Testis (tissue), 2 donors: ENCODE data around the gene PROSER3.

Source experiments
- CTCF ChIP-seq, 3 experiments: fragments of 450-650 bp in 2 of 3; fragments of 200-600 bp in 1 of 3; sonication (generic) in 1 of 3; IDR thresholded peaks; one replicate each; pipeline ENCODE4 v1.5.1; 2016 to 2019; ENCODE audit warnings: antibody characterized with exemption in 3 of 3, mild to moderate bottlenecking in 2 of 3, moderate library complexity in 1 of 3
- POLR2A ChIP-seq: fragments of 450-650 bp; IDR thresholded peaks from one replicate; pipeline ENCODE4 v1.6.1; 2017; ENCODE audit warnings: antibody characterized with exemption, mild to moderate bottlenecking, moderate library complexity

- TF ChIP-seq CTCF (IDR thresholded peaks at IDR 0.05), result no peak
- TF ChIP-seq POLR2A, result no peak
Measured at GRCh38 chr19:35792888-35793287, 34.9 kb downstream of the PROSER3 start.
